Ovary (tissue), 9 donors: Measurements from ENCODE around the gene MAFB. TPM values are rescaled to one million over a fixed set of nuclear protein-coding genes. Genes with fewer than 3 reads are reported as not detected.

Source experiments
- DNase-seq, 5 donors: peaks; one replicate each; pipeline ENCODE4 v3.0.0-alpha.2; 2019 to 2020
- H3K27ac ChIP-seq, 2 donors: fragments of 200-600 bp; one replicate each; pipeline versions ENCODE4 v1.5.1 to v1.8.0; 2019 to 2022
- H3K27me3 ChIP-seq: fragments of 200-600 bp; one replicate; pipeline ENCODE4 v1.8.0; 2022
- H3K36me3 ChIP-seq: fragments of 200-600 bp; sonication (generic); one replicate; pipeline ENCODE4 v1.5.1; 2019
- H3K4me1 ChIP-seq: one replicate; pipeline ENCODE4 v1.8.1; 2013; ENCODE audit warnings: mild to moderate bottlenecking, moderate library complexity; ENCODE audit not compliant: insufficient read depth
- H3K4me3 ChIP-seq: fragments of 200-600 bp; sonication (generic); one replicate; pipeline ENCODE4 v1.5.1; 2017
- H3K9me3 ChIP-seq, 2 donors: fragments of 200-600 bp in 1 of 2; sonication (generic) in 1 of 2; one replicate each; pipeline versions ENCODE4 v1.5.1 to v1.8.1; 2013 to 2019; ENCODE audit warnings: mild to moderate bottlenecking in 1 of 2, moderate library complexity in 1 of 2
- CTCF ChIP-seq, 3 donors: fragments of 450-650 bp in 2 of 3; fragments of 200-600 bp in 1 of 3; IDR thresholded peaks; one replicate each; pipeline versions ENCODE4 v1.5.1 to v1.8.0; 2016 to 2022; ENCODE audit warnings: antibody characterized with exemption in 3 of 3, mild to moderate bottlenecking in 1 of 3
- EP300 ChIP-seq: sonication (generic); formaldehyde crosslinking; IDR thresholded peaks from one replicate; pipeline ENCODE4 v1.6.1; 2017; ENCODE audit warnings: antibody characterized with exemption
- POLR2A ChIP-seq: fragments of 450-650 bp; IDR thresholded peaks from one replicate; pipeline ENCODE4 v1.6.1; 2017; ENCODE audit warnings: antibody characterized with exemption, mild to moderate bottlenecking, moderate library complexity
- WGBS, 3 donors: extraction: QIAGEN DNeasy Blood & Tissue Kit in 1 of 3; methylation state at CpG; one replicate each; pipeline versions ENCODE4 v1.1.5 to v1.1.7; 2013 to 2017; 5-methylcytosine and 5-hydroxymethylcytosine counted together
- intact Hi-C, 4 donors: fragments of 100-400 bp; cut with DNase I; formaldehyde crosslinking; loops; one replicate each; pipeline versions ENCODE4 v1.11.0 to v1.15.1; 2022 to 2023
- polyA plus RNA-seq, 2 donors: library from polyadenylated mRNA; stranded (reverse); fragments of 200-250 nt in 1 of 2; fragments of 350-450 nt in 1 of 2; fragmentation: Illumina TruSeq in 1 of 2; extraction: RNeasy Lipid Tissue Mini Kit (QIAGEN cat#74804) in 1 of 2; gene quantifications; one replicate each; pipeline ENCODE4 v1.2.3, GENCODE V29; 2013 to 2014
- total RNA-seq, 7 donors: library from RNA; depleted of rRNA in 2 of 7; stranded (reverse); fragments of >200 nt in 2 of 7; fragmentation: NEBNext Ultra II Directional in 3 of 7; extraction: Animal tissue kit (Norgen Biotek cat#: 25700) in 3 of 7; gene quantifications; one replicate each; pipeline versions ENCODE4 v1.1.0 to v1.2.4, GENCODE V29; 2016 to 2023
- donor health status: DM: no; HTN: no; CAD: no; lungs with moderate emphysema.
- donor health status: DM: no; HTN: no; CAD: no.
- donor health status: Bipolar disorder and iron deficiency.
- donor health status: DM: yes; HTN: yes; CAD: no.
- donor health status: DM: no; HTN: no; CAD: no.
- donor health status: DM: yes; HTN: yes; CAD: no.

The MAFB gene
- total and polyA plus RNA-seq, 9 donors, result 6.9 to 29.4 (median 11.9) TPM

DNA sequence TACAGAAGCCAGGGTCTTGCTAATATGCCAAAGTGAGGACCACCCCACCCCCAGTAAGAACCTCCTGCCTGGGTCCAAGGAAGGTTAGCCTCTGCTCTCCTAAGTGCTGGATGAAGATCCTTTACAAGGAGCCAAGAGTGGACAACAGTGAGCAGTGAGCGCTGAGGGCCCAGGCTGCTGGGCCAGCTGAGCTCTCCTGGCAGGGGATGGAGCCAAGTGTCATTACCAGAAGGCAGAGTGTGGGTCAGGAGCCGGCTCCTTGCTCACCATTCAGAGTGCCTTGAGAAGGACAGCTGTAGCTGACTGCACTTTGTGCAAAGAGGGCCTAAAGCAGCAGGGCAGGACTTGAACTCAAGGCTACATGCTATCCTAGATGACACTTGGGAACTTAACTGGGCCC, 16.9 kb downstream of the MAFB start:
- H3K4me3 ChIP-seq, result no peak overlapping the region
- TF ChIP-seq EP300 (no peak), POLR2A (no peak), CTCF (IDR thresholded peaks at IDR 0.05) (no peak)
- no peaks in the 10 kb centered on the region for H3K36me3 ChIP-seq
- no peak overlapping the region for H3K27ac ChIP-seq
- 92 to 96% (median 95%) methylated on average over 2 of the region's 2 CpGs for WGBS, 3 donors
- H3K9me3 ChIP-seq, result no peaks in the 10 kb centered on the region
- H3K27me3 ChIP-seq, result no peaks in the 10 kb centered on the region
- intact Hi-C loops, result no loop called here
- no peaks in the 10 kb centered on the region for H3K4me1 ChIP-seq
- DNase-seq, result no peak

- Histone ChIP-seq H3K4me3 (no peak overlapping the region), H3K4me1 (no peaks in the 10 kb centered on the region), H3K27ac (no peak overlapping the region), H3K9me3 (no peaks in the 10 kb centered on the region), H3K27me3 (no peaks in the 10 kb centered on the region), H3K36me3 (no peaks in the 10 kb centered on the region)
- intact Hi-C loops, result no loop called here
- TF ChIP-seq CTCF (IDR thresholded peaks at IDR 0.05), result no peak
- TF ChIP-seq POLR2A, result no peak
- TF ChIP-seq EP300, result no peak
- 98 to 100% (median 99%) methylated on average over 2 of the region's 2 CpGs for WGBS, 3 donors
- DNase-seq, result no peak
Observed at GRCh38 chr20:40670253-40670652, 18.8 kb downstream of the MAFB start.

GRCh38 chr20:40669692-40670091, 19.3 kb downstream of the MAFB start:
- Histone ChIP-seq H3K4me1 (no peaks in the 10 kb centered on the region), H3K36me3 (no peaks in the 10 kb centered on the region), H3K9me3 (no peaks in the 10 kb centered on the region), H3K27me3 (no peaks in the 10 kb centered on the region), H3K4me3 (no peak overlapping the region), H3K27ac (no peak overlapping the region)
- TF ChIP-seq EP300 (no peak), POLR2A (no peak), CTCF (IDR thresholded peaks at IDR 0.05) (no peak)
- DNase-seq, result no peak
- WGBS, 3 donors, result 76 to 91% (median 90%) methylated on average over 3 of the region's 3 CpGs
- intact Hi-C loops, result no loop called here

- H3K4me3 ChIP-seq, result no peak overlapping the region
- 79 to 86% (median 81%) methylated on average over 7 of the region's 7 CpGs for WGBS, 3 donors
- intact Hi-C loops, result no loop called here
- TF ChIP-seq POLR2A (no peak), EP300 (no peak), CTCF (IDR thresholded peaks at IDR 0.05) (no peak)
- H3K9me3 ChIP-seq, result no peaks in the 10 kb centered on the region
- no peak for DNase-seq
- H3K36me3 ChIP-seq, result no peaks in the 10 kb centered on the region
- no peaks in the 10 kb centered on the region for H3K4me1 ChIP-seq
- no peak overlapping the region for H3K27ac ChIP-seq
- H3K27me3 ChIP-seq, result no peaks in the 10 kb centered on the region
Observed at GRCh38 chr20:40668449-40669228, 20.4 kb downstream of the MAFB start.
